Esophagus mucosa (tissue), 1 donor: ENCODE data around the gene CITED1. TPM values are rescaled to one million over a fixed set of nuclear protein-coding genes. Genes with fewer than 3 reads are reported as not detected.

Experiments
- ATAC-seq: fragments of 200-7000 bp; cut with Tn5 transposase; one replicate; pipeline ENCODE4 v1.9.1; 2020
- total RNA-seq: library from RNA; stranded (reverse); gene quantifications from one replicate; pipeline ENCODE4 v1.2.4, GENCODE V29; 2023
- donor health status: DM: yes; HTN: yes; CAD: no.

CITED1 gene
- total RNA-seq, 1 donor from 2014 or later: not detected

GRCh38 chrX:72308566-72309296, 3.0 kb upstream of the CITED1 start:
- peak; percentile 67 for ATAC-seq

DNA sequence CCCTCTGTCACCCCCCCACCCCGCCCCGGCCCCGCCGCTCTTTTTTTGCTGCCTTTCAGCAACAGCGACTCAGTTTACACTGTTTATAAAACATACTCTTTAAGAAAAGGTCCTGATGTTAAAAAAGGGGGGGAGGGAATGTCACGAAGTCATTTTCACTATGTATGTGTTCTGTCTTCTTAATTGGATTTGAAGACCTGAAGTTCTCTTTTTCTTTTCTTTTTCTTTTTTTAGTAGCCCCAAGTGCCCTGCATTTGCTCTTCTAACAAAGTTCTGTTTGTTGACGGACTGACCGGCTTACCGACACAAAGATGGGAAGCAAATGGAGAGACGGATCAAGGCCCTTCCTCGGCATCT, 2.5 kb upstream of the CITED1 start:
- ATAC-seq: no peak

- ATAC-seq: no peak
Measured at GRCh38 chrX:72307646-72308051, 1.9 kb upstream of the CITED1 start.

DNA sequence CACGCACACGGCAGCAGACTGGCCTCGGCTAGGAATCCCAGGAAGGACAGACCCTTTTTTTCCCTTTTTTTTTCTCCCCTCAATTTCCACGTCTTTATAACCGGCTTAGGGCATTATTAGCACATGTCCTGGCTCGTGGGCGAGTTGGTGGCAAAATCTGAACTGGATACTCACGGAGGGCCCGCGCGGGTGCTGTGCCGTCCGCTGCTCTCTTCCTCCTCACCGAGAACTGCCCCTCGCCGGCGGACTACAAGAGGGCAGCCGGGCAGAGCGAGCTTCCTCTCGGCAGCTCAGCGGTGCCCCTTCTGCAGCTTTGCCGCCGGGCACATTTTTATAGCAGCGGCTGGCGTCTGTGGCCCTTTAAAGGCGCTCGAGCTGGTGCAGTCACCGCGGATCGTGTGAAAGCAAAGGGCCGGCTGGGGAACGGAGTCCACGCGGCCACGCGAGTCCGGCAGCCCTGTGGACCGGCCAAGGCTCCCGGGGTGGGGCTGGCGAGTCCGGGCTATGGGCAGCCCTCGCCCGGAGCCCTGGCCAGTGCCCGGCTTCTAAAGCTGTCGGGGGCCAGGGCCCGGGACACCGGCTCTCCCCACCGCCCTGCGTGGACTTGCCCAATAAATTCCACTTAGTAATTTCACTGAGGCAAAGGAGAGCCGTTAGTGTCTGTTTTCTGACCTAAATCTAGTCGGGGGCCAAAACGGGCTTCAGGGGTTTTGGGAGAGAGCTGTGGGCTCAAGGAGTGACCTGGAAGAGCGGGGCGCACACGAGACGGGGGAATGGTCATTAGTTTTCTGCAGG, 1.3 kb upstream of the CITED1 start:
- peak; percentile 55 for ATAC-seq

- no peak for ATAC-seq
Measured at GRCh38 chrX:72306085-72306801, 529 bp upstream of the CITED1 start.

DNA sequence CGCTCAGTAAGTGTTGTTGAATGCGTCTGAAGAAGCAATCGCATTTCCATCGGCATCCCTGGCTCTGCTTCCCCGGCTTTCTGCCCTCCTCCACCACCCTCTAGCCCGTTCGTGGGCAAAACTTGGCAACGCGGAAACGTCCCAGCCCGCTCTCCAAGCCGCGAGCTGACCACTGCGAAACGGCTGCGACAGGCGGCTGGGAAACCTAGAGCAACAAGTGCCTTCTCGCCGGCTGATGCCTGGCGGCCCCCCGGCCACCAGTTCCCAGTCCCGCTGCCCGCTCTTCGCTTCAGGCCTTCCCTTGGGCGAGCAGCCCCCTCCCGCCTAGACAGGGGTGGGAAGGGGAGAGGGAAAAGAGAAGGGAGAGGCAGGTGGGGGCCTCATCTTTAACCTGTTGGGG, 837 bp downstream of the CITED1 start:
- ATAC-seq: no peak

- ATAC-seq: no peak
Measured at GRCh38 chrX:72301781-72302180, 3.9 kb downstream of the CITED1 start.

DNA sequence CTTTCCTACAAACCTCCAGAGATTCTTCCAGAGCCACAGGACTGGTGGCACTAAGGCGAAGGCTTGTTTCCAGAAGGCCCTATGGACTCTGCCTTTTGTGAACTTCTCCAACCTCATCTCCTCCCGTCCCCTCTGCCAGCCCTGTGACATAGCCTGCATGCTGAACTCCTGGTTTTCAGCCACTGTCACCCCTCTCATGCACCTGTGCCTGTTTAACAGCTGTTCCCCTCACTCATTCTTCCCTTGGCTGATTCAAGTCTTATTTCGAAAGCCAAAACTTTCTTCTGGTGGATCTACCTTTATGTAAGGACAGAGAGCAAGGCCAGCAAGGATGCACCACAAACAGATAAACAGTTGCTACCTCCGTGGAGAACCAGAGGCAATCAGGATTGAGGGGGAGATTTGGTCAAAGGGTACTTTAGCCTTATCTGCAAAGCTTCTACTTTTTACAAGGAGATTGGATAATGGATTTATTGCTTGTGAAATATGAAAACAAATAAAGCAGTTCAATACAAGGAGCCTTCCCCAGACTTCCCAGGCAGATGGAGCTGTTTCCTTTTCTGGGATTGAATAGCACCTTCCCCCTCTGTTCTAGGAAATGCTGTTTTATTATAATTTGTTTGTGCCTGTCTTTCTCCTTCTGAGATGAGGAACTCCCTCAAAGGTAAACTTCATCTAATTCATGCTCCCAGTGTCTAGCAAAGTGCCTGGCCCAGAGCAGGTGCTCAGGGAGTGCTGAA, 5.7 kb downstream of the CITED1 start:
- no peak for ATAC-seq

DNA sequence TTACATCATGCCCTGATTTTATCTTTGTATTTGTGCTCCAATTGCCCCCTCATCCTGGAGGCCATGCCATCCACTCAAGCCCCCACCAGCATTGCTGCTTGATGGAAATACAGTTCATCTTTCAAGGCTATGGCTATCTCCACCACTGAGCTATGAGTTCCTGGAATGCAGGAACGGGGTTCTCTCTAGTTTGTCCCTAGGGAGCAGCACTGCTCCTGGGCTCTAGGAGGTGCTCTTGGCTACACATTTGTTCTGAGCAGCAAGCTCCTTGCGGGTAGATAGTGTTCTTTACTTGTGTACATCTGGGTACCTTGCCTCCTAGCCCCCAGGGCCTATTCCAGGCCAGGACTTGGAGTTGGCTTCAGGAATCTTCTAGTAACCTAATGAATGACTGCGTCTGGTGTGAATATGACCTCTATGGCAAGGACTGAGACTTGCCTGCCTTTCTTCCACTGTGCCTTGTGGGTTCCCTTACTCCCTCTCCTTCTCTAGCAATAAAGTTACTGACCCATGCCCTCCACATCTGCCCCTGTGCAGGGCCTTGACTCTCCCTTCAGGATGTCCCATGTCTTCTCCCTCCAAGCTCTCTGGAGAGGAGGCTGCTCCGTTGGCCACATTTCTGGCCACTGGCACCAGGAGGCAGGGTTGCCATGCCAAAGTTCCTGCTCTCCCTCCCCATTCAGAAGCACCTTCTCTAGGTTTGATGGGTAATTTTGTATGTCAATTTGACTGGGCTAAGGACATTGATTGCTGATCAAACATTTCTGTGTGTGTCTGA, 7.6 kb downstream of the CITED1 start:
- peak; percentile 55 for ATAC-seq

DNA sequence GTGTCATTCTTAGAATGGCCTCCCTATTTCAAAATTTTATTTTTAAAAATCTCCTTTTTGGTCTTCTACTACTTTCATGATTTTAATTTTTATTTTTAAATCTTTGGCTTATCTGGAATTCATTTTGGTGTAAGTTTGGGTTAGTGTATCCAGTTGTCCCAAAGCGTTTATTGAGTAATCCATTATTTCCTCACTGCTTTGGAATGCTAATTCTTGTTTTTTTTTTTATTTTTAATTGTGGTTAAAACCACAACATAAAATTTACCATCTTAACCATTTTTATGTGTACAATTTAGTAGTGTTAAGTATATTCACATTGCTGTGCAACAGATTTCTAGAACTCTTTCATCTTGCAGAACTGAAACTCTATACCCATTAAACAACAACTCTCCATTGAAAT, 8.7 kb downstream of the CITED1 start:
- no peak for ATAC-seq

GRCh38 chrX:72295745-72296144, 10.0 kb downstream of the CITED1 start:
- no peak for ATAC-seq

DNA sequence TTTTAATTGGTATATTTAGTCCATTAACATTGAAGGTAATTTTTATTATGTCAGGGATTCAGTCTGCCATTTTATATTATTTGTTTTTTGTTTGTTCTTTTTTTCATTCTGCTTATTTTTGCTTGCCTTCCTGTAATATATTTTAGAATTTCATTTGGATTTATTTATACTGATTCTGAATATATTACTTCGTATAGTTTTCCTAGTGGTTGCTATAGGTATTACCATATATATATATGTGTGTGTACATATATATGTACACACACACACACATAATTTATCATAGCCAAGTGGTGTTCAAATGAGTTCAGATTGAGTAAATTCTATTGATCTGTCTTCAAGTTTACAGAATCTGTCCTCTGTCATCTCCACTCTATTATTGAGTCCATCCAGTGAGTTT, 11.2 kb downstream of the CITED1 start:
- no peak for ATAC-seq

- ATAC-seq: no peak
Measured at GRCh38 chrX:72282302-72282701, 23.4 kb downstream of the CITED1 start.

DNA sequence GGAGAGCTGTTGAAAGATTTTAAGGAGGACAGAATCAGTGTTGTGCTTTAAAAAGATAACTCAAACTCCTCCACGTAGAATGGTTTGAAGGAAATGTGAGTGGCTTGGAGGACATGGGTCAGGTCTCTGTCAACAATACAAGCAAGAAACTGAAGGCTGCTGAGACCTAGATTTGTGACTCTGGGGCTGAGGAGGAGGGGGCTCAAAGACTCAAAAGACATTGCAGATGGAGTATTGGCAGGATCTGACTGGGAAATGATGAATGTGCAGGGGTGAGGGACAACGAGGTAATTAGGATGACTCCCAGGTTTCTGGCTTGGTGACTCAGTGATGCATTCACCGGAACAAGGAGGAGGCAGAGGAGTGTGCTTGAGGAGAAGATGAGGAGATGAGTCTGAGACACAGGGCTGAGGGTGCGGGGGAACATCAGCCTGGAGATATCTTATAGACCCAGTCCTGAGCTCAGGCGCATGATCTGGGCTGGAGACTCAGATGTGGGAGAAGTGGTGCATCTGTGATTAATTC, 25.3 kb downstream of the CITED1 start:
- ATAC-seq: no peak

DNA sequence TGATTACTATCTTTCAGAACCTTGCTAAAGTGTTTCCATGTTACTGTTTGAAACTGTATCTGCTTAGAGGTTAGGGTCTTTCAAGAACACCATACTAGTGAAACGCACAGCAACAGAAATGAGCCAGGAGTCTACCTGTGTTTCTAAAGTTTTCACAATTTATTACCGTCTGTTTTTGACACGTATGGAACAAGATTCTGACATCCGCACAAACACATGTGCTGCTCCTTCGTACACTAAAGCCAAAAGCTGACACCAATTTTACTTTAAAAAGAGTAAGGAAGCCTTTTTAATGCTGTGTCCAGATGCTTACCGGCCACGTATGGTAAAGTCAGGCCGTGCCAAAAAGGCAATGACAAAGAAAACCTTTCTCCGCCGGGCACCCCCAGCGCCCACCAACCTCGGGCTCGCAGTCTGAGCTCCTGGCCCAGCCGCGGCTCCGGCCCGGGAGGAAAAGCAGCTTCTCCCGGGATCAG, 29.2 kb downstream of the CITED1 start:
- ATAC-seq: no peak

DNA sequence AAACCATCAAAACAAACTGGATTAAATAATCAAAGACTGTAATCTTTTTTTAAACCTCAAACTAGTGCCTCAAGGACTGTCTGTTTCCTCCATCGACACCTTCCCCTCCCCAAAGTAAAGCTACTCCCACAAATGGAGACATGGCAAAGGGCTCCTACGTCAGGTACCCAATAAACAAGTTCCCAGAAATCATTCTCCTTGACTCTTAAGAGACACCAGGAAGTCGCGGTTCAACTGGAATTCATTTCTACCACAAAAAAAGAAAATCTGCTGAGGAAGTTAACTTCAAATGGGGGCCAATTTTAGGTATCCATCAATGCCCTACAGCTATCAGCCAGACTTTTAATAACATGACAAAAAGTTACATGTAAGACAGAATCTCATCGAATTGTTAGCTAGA, 31.2 kb downstream of the CITED1 start:
- no peak for ATAC-seq

DNA sequence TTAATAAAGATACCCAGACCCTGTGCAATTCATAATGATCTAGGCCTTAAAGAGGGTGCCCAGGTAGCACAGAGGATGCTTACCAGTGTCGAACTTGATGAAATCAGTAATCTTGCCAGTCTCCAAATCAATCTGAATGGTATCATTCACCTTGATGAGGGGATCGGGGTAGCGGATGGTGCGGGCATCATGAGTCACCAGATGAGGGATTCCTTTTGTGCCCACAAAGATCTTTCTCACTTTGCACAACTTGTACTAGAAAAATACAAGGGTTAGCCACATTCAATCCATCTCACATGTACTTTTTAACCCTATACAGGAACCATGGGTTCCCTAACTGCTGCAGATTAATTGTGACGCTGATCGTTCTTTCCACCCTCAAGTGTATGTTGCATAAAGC, 32.0 kb downstream of the CITED1 start:
- ATAC-seq: no peak

DNA sequence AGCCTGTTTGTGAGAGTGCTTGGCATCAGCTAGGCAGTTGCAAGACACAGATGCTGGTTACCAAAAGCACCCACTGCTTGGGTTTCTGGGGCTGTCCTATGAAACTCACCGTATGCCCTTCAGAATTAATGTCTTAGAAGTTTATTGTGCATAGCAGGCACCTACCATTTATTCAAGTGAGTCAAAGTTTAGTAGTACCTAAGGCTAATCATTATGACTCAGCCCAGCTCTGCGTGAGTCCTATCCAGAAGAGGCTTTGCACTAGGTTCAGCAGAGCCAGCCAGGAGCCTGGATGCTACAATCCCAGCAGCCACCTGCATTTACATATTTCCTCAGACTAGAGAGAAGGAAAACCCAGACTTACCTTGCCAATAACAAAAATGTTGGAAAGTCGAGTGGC, 32.8 kb downstream of the CITED1 start:
- peak; percentile 83 for ATAC-seq

DNA sequence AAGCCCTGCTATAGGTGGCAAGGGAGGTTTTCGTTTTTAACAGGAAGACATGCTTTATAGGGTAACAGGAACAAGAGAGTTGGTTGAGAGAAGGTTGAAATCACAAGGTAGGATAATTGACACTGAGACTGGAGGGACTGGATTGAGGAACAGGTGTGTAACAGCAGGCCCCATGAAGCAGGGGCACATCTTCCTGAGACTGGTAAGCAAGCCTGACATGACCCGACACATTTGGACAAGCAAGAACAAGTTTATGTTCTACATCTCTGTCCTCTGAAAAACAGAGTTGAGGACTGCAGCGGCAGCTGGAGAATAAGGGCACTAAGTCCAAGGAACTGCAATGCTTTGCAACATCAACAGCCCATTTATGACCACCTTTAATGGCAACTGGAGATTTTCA, 33.9 kb downstream of the CITED1 start:
- peak; percentile 71 for ATAC-seq

- ATAC-seq: no peak
Measured at GRCh38 chrX:72271091-72271788, 34.5 kb downstream of the CITED1 start.

DNA sequence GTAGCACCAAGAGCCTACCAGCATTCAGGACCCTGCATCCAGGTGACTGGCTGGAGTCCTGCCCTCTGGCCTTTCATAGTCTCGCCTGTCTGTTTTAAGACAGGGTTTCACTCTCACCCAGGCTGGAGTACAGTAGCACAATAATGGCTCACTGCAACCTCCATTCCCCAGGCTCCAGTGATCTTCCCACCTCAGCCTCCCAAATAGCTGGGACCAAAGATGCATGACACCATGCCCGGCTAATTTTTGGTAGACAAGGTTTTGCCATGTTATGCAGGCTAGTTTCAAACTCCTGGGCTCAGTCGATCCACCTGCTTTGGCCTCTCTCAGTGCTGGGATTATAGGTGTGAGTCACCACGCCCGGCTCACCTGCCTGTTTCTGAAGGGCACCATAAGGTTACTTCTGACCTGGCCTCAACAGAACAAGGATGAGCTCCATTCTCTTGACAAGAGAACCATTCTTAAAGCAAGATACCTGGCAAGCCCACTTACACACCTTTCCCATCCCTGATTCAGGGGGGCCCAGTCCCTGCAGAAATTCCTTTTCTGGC, 35.3 kb downstream of the CITED1 start:
- ATAC-seq: peak; percentile 63
